HG03520 (cell line): Measurements from ENCODE around the gene GMPR.
"Not testable (repeated sequence)": the region's sequence is repeated elsewhere in the genome, so short reads cannot be mapped to it uniquely, and the experiment has no call there.

Source experiments
- ATAC-seq: cut with Tn5 transposase; IDR thresholded peaks from one replicate; pipeline ENCODE4 v1.9.1; 2021; ENCODE audit warnings: mild to moderate bottlenecking, moderate library complexity; ENCODE audit not compliant: unreplicated experiment

GMPR gene

GRCh38 chr6:16225062-16225731 is 13.2 kb upstream of the GMPR start:
- ATAC-seq = not testable (repeated sequence)

DNA sequence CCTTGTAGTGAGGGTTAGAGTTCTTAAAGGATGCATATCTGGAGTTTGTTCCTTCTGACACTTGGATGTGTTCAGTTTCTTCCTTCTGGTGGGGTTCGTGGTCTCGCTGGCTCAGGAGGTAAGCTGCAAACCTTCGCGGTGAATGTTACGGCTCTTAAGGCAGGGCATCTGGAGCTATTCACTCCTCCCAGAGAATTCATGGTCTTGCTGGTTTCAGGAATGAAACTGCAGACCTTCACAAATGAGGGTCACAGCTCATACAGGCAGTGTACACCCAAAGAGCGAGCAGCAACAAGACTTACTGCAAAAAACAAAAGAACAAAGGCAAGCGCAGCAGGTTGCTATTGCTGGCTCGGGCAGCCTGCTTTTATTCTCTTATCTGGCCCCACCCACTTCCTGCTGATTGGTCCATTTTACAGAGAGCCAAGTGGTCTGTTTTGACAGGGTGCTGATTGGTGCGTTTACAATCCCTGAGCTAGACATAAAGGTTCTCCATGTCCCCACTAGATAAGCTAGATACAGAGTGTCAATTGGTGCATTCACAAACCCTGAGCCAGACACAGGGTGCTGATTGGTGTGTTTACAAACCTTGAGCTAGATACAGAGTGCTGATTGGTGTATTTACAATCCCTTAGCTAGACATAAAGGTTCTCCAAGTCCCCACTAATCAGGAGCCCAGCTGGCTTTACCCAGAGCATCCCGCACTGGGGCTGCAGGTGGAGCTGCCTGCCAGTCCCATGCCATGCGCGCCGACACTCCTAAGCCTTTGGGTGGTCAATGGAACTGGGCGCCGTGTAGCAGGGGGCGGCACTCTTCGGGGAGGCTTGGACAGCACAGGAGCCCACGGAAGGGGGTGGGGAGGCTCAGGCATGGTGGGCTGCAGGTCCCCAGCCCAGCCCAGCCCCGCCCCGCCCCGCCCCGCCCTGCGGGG is 12.0 kb upstream of the GMPR start:
- ATAC-seq = not testable (repeated sequence)

GRCh38 chr6:16227048-16227562 is 11.3 kb upstream of the GMPR start:
- no peak for ATAC-seq

GRCh38 chr6:16227605-16228004 is 10.8 kb upstream of the GMPR start:
- no peak for ATAC-seq

DNA sequence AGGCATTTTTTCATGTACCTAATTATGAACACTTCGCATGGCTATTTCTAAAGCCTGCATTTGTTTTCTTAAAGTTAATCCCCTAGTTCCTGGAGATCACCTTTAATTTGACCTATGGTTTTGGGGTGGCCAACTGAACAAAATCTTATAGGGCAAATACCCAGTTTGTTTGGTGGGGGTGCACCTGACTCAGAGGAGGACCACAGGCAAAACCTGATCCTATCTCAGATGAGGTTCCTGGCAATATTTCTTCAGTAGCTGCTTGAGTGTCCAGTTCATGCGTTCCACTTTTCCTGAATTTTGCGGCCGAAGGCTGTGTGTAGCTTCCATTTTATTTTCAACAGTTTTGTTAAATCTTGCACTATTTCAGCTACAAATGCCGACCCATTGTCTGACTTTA is 10.3 kb upstream of the GMPR start:
- no peak for ATAC-seq

DNA sequence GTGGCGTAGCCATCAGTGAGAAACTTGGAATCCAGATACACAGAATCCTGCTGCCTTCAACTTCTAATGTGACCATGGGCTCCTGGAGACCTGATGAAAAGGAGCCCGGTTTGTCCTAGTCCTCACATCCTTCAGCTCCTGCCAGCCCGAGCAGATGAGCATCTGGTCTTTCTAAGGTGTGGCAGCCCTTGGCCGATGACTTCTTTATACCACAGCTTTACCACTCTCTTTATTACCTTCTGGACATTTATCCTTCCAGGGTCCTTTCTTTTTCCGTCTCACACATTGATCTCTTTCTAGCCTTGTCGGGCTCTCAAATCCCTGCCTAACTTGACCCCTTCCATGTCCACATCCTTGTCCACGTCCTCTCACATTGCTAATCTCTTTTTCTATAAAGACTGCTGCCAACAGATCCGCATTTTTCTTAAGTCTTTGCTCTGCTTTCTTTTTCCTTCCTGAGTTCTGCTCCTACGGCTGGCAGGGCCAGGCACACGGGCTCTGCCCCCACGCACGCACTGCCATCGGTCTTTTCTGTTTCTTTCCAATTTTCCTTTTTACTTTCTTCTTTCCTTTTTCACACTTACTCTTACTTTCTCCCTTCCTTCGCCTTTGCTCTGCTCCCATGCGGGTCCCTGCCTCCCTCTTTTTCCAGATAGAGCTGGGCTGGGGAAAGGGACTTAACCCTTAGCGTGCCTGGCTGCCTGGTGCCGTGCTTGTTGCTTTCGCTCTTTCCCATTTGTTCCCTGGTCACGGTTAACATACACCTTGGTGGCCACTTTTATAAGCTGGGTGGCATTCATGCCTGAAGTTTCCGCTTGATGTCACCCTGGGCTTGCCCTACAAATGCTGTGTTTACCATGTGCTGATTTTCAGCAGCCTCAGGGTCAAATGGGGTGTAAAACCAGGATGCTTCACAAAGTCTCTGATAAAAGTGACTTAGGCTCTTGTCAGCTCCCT is 9.4 kb upstream of the GMPR start:
- ATAC-seq = no peak

DNA sequence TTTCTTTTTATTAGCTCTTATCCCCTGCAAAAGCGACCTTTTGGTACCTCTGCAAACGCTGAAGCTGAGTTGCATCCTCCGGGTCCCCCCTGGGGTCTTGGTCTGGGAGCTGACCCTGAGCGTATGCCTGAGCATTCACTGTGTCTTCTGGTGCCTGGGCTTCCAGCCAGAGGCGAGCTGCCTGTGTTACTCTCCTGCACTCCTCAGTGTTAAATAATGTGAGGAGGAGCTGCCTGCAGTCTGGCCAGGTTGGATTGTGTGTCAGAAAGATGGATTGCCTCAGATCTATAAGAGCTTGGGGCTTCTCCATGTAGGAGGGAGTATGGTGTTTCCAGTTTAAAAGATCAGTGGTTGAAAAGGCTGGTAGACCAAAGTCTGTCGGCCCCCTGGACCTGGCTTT is 8.7 kb upstream of the GMPR start:
- ATAC-seq = no peak

DNA sequence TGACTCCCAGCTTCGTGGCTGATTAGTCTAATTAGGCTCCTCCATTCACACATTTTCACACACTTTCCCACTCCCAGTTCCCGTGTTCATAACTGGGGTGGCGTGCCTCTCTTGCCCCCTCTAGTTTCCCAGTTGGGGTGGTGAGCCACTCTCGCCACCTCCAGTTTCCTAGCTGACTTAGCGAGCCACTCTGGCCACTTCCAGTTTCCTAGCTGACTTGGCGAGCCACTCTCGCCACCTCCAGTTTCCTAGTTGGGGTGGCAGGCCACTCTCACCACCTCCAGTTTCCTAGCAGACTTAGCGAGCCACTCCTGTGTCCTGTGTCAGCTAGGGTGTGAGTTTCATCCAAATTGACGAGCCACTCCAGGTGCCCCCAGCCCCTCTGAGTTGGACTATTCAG is 7.4 kb upstream of the GMPR start:
- ATAC-seq = no peak

- no peak for ATAC-seq
These were observed 6.3 kb upstream of the GMPR start for GRCh38 chr6:16232086-16232485.

DNA sequence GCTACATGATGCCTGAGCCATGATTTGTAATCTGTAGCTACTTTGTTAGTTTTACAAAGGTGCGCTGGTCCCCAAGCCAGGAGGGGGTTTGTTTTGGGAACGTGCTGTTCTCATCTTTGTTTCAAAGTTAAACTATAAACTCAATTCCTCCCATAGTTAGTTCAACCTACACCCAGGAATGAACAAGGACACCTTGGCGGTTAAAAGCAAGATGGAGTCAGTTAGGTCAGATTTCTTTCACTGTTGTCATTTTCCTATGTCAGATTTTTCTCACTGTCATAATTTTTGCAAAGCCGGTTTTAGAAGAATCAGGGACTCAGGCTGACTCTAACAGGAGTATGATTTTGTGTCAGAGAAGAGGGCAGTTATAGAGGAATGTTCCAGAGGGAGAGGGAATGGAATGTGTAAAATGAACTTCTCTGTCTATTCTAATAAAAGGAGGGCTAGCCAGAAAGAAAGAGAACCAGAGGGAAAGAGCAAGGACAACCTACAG is 2.3 kb upstream of the GMPR start:
- ATAC-seq = no peak

DNA sequence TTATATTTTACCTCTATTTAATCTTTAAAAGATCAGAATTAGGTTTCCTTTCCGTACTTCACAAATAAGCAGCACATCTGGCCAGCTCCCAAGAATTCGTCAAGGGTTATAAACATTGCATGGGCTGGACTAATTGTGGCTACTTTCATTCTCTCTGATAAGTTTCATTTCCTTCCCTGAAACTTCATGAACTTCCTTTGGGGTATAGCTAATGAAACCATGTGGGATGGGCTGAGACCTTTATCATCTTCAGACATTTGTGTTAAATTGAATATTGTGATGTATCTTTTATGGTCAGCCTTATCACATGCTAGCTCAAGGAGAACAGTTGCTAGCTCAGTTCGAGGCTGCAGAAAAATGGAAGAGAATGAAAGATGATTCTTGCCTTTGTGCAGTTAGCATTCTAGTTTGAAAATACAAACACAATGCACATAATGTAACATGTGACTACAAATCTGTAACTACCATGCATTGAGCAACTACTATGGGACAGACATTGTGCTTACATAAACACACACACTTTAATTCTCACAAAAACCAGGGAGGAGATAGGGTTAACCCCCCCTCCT is 1.7 kb upstream of the GMPR start:
- ATAC-seq = no peak

GRCh38 chr6:16237242-16237641 is 1.1 kb upstream of the GMPR start:
- ATAC-seq = no peak

DNA sequence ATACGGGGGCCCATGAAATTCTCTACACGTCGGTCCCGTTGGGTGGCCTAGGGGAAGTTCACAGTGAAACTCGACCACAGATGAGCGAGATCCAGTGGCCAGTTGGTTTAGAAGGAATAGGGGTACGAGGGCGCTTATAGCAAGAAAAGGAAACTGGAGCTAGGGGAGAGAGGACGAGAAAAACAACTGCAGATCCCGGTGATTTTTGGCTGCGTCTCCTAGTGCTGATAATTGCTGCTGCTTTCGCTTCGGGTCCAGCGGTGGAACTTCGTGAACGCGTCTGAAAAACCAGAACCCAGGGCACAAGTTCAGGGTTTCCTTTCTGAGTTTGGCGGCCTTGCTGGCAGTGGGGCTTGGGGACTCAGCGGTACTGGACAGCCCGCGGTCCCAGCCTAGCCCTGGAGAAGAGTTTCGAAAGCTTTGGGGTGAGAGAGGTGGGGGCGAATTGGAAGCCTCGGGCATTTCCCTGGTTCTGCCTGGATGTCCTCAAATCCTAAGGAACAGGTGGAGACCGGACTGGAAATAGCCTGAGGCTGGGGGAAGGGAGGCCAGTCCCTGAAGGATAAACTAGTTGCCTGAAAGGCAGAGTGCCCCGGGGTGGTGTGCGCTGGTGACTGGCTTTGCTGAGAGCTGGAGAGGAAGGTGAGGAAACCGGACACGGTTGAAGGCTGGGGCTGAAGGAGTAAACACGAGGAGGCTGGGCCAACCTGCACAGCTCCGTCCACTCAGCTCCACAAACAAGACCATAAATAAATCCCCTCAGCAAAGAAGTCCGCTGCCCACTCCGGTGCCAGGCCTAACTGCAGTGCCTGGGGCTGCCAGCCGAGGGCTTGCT is 793 bp downstream of the GMPR start:
- no peak for ATAC-seq

DNA sequence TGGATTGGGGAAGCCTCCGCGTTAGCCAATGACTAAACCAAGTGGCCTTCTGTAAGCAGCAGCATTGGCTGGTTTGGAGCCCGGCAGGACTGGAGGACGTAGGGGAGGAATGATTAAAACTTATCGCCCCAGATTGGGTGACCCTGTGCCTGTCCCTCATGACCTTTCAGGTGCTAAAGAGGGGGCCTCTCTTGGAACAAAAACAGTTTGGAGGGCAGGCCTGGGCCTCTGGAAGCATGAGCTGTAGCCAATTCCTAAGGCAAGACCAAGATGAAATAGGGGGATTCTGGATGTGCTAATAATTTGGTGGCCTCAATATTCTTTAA is 1.4 kb downstream of the GMPR start:
- ATAC-seq = no peak

GRCh38 chr6:16240589-16241320 is 2.4 kb downstream of the GMPR start:
- ATAC-seq = no peak

DNA sequence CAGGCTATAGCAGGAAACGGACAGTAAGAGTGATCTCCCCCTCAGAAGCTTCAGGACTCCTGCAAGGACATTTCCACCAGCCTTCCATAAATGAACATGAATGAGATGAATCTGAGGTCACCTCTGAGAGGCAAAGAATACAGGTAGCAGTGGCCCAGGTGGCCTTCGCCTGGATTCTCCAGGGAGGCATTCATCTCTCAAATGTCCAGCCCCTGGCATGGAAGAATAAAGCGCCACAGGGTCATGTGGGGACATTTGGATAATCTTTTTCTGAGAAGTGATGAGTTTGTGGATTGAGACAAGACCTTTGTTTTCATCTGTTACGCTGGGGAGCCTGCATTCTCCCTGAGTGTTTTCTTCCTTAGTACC is 2.9 kb downstream of the GMPR start:
- no peak for ATAC-seq

DNA sequence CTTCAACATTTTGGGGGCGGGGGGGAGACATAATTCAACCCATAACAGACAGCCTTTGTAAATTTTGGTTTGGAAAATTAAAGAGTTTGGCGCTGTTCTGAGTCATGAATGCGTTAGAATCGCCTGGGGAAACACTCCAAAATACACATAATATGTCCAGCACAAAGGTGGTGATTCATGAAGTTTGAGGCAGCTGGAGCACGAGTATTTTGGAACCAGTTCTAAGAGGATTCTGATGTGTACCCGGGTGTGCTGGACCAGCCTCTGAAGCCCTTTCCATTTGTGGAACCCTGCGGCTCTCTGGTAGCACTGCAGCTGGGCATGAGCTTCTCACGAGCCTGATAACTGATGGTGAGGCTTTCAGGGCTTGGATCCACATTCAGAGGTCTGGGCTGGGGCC is 4.7 kb downstream of the GMPR start:
- no peak for ATAC-seq

- no peak for ATAC-seq
These were observed 5.3 kb downstream of the GMPR start for GRCh38 chr6:16243664-16244063.

GRCh38 chr6:16244446-16244845 is 6.1 kb downstream of the GMPR start:
- ATAC-seq = no peak
